22Rv1 (cell line): ENCODE data around the gene GAPDH.

Experiments used
- CTCF ChIP-seq: fragments of 450-650 bp; IDR thresholded peaks from 2 replicates; pipeline ENCODE4 v1.5.1; 2017; ENCODE audit warnings: mild to moderate bottlenecking
- ZFX ChIP-seq: fragments of 450-650 bp; IDR thresholded peaks from 2 replicates; pipeline ENCODE4 v1.6.1; 2017; ENCODE audit warnings: antibody characterized with exemption, borderline replicate concordance

GRCh38 chr12:6535960-6536847 is 1.9 kb downstream of the GAPDH start:
- TF ChIP-seq CTCF (no peak), ZFX (no peak)
